HG02840 (cell line): Measurements from ENCODE around the gene PLCB4.

ENCODE experiments used
- ATAC-seq: cut with Tn5 transposase; IDR thresholded peaks from one replicate; pipeline ENCODE4 v1.9.1; 2021; ENCODE audit warnings: mild to moderate bottlenecking, moderate library complexity, moderate number of reproducible peaks; ENCODE audit not compliant: unreplicated experiment, low FRiP score

PLCB4 gene

GRCh38 chr20:9054176-9054575, 14.7 kb upstream of the PLCB4 start:
- ATAC-seq = no peak

GRCh38 chr20:9059931-9060330, 9.0 kb upstream of the PLCB4 start:
- no peak for ATAC-seq

GRCh38 chr20:9061434-9061833, 7.5 kb upstream of the PLCB4 start:
- no peak for ATAC-seq

- ATAC-seq = no peak
Observed at GRCh38 chr20:9062066-9062465, 6.8 kb upstream of the PLCB4 start.

DNA sequence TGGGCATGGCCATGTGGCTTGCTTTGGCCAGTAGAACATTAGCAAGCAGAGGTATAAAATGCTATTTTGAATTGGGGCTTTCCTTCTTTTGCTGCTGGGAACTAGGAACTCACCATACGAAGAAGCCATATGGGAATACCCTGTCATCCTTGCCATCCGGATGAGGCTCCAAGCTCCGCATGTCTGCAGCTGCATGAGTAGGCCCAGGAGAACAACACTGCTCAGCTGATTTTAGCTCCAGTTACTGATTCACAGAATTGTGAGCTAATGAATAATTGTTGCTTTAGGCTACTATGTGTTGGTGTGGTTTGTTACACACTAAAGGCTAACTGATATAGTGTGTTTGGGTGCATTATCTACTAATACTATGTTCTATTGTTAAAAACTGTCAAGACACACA, 2.7 kb upstream of the PLCB4 start:
- ATAC-seq = no peak

DNA sequence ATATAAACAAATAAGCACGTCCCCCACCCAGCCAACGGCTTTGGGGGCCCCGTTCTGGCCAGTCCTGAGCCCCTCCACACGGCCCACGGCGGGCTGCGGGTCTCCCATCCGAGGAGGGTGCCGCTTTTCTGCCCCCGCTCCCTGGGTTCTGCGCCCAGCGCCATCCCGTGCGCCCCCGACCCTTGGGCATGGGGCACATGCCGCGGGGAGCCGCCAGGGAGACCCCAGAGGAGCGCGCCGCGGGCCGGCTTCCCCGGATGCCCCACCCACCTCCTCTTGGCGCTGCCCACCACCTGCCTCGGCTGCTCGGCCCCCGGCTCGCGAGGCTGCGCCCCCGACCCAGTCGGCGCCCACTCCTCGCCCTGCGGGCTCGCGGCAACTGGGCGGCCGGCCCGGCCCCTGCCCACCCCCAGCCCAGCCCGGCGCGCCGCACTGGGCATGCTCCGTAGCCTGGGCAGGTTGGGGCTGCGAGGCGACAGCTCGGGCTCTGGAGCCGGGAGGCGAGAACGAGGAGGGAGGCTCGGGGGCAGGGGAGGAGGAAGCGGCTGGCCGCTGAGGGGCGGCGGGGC, 570 bp upstream of the PLCB4 start:
- no peak for ATAC-seq

GRCh38 chr20:9070304-9070703, 1.4 kb downstream of the PLCB4 start:
- no peak for ATAC-seq

DNA sequence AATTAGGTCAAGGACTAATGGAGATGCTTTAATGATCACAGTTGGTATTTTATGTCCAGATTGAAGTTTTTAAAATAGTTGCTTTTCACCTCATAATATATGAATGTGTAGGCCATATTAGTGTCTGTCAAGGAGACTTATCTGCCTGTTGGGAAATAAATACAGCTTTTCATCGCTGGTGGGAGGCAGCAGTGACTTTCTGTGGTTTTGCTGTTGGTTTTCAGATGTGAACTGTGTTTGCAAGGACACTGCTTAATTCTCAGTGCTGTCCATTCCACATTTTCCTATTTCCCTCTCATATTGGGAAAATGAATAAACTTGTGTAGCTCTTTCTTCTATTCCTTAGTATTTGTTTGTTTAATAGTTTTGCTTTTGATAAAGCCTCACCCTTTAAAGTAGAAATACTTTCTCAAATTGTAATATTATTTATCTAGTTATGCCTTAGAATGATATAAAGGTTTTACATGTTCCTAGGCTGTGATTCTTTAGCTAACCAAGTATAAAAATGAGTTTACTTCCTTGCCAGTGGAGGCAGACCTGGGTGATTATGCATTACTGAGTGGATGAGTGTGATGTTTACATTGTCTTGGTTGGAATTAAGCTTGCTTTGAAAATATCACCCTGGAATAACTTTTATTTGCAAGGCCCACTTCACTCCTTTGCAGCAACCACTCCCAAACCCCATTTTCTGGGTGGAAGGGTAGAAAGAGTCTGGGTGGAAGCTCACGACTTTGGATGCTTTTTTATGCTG, 3.3 kb downstream of the PLCB4 start:
- ATAC-seq = no peak

DNA sequence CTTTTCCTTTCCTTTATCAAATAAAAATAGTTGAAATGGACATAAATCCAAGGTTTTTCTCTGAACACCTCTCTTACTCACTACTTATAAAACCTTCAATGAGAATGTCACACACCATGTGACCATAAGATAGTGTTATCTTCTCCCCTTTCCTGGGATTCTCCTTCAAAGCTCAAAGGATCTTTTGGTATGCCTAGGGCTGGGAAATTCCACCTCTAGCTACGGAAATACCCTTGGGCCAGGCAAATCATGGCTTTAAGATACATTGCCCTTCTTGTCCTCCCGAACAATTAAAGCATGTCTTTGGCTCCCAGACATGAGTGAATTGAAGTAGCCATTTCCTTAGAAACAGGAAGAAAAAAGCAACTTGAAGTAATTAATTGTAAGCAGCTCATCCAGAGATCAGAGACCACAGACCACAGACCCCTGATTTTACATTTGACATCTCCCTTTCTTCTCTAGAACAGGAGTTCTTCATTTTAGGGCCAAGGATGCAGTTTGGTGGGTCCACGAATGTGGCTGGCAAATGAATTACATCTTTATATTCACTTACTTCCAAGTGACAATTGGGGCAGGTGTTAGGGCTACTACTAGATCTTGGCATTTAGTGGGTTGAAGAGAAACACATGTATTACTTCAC, 4.1 kb downstream of the PLCB4 start:
- no peak for ATAC-seq

GRCh38 chr20:9075264-9076095, 6.6 kb downstream of the PLCB4 start:
- no peak for ATAC-seq

DNA sequence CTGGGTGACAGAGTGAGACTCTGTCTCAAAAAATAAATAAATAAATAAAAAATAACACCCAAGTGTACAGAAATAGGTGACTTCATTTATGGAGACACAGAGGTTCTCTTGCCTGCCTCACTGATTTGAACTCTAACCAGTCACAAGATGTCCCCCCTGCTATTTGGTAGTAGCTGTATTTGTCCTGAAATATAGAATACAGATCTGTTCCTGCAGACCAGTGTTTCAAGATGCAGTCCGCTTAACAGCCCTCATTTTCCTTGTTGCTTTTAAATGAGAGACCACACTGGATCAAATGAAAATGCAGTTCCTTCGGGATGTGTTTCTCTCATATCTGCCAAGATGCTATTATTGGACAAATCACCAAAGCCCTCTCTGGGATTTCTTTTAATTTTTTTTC, 7.6 kb downstream of the PLCB4 start:
- no peak for ATAC-seq

DNA sequence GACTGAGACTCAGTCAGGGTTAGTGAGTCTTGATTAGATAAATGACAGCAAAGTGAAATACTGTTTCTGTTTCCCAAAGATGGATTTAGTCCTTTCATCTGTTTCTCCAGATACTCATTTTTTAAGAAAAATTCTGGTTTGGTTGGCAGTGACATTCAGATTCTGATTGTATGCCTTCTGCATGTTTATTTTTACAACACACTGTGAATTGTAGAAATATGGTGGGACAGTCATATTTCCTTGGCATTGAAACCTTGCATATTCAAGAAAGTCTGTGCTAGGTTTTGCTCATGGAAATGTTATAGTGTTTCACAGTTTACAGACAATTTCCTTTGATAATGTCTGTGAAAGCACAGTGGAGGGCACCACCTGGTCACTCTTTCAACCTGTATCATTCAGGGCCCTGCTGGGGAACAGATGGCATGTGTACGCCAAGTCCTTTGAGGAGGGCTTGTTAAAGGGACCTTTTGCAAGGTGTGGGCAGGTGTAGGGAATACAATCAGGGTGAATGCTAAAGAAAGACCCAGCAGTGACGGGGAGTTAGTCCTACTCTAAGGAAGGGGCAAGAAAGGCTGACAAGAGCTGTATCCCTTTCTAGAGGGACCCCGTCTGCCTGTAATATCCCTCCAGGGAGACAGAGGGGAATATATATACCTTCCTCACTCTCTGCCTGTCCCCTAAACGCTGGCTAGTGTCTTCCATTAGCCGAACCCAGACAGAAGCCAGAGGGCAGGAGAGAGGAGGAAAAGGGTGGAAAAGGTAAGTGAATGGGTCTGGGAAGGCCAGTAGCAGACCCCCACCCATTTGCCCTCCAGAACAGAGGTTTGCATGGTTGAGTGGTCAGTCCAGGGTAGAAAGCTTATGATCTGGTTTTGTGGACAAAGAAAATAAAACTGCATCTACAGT, 10.2 kb downstream of the PLCB4 start:
- no peak for ATAC-seq

GRCh38 chr20:9081423-9081966, 12.6 kb downstream of the PLCB4 start:
- ATAC-seq = no peak

DNA sequence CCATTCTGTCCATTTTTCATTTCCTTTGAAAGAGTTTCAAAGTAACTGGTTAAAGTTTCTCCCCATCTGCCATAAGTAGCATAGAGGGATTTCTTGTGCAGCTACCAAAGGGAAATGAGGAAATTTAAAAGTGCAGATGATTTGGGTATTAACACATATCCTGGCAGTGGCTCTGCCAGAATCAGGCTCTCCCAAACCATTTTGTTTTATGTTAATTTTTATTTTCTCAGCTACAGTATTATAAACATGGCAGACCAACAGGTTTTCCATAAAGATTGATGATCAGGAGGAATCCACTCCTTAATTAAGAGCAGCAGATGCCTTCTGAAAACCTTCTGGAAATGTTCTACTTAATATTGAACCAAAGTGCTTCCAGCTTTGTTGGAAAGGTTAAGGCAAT, 13.9 kb downstream of the PLCB4 start:
- ATAC-seq = no peak

DNA sequence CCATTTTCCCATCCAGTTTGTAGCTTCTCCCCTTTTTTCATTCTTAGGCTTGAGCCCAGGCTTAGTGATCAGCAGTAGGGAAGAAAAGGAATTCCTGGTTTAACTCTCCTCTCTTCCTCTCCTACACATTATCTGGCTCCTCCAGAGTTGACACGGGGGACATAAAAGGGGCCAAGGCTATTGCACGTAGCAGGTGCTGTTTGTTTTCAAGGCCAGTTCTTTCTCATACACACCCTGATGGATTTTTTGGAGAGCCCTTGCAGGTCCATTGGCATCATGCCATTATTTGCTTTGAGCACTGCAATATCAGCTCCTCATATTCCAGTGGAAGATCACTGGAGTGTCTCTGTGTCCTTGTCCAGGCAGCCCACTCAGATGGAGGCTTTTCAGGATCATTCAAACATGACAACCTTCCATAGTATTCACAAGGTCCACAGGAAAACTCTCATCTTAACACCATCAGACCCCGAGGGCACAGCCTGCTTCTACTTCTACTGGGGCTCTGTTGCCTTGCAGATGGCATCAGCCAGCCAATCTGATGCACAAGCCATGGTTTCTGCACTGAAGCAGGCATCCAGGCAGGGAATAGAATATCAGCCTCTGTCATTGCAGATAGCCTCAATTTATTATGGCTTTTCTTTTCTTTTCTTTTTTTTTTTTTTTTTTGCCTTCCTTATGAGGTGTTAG, 18.8 kb downstream of the PLCB4 start:
- no peak for ATAC-seq

DNA sequence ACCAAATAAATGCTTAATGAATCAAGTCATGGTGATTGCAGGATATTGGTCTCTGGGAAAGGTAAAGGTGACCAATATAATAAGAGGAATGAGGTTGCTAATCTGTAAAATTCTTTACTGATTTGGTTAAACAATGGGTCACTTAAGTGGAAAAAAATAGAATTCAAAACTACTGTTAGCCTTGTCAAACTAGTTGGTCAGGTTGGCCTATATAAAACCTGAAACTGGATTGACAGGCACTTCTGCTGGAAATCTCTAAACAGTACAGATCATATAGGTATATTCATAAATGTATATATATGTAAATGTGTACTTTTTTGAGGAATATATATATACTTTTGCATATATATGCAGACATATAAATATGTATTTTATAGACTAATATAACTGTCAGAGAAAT, 19.7 kb downstream of the PLCB4 start:
- ATAC-seq = no peak

DNA sequence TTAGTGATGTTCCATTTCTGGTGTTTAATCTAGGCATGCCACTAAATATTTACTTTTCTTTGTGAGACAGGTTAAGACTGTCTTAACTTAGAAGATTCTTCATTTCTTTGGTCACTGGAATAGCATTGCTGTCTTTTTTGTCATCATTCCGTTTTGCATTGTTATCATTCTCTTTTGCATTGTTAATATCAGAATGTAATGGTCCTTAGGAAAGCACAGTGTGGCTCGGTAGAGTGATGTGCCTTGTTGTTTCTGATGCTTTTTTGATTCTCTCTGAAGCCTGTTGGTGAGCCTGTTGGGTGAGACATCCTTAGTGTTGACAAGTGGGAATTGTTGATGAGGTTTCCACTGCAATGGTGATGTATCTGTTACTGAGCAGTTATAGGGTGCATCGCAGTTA, 23.2 kb downstream of the PLCB4 start:
- no peak for ATAC-seq

GRCh38 chr20:9092655-9093054, 23.8 kb downstream of the PLCB4 start:
- ATAC-seq = no peak

GRCh38 chr20:9093218-9093957, 24.5 kb downstream of the PLCB4 start:
- no peak for ATAC-seq
